ENCODE measurements around the gene USP44.

DNA sequence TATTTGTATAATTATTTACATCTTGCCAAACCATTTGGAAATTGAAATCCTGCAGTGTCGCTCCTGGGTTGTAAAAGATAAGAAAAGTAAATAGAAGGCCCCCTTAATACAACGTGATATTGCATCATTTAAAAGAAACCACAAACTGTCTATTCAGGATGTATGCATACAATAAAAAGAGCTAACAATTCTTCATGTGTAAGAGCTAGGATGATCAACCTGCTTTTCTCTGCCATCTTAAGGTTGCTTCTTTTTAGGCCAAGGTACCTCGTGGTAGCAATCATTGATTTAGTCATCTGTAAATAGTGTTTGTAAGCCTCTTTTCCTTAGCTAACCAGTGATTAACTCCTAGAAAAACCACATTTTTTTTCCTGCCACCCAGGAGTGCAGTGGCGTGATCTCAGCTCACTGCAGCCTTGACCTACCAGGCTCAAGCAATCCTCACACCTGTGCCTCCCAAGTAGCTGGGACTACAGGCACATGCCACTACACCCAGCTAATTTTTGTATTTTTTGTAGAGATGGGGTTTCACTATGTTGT lies 3.3 kb upstream of the USP44 start:
- TF ChIP-seq, protein P1, sequence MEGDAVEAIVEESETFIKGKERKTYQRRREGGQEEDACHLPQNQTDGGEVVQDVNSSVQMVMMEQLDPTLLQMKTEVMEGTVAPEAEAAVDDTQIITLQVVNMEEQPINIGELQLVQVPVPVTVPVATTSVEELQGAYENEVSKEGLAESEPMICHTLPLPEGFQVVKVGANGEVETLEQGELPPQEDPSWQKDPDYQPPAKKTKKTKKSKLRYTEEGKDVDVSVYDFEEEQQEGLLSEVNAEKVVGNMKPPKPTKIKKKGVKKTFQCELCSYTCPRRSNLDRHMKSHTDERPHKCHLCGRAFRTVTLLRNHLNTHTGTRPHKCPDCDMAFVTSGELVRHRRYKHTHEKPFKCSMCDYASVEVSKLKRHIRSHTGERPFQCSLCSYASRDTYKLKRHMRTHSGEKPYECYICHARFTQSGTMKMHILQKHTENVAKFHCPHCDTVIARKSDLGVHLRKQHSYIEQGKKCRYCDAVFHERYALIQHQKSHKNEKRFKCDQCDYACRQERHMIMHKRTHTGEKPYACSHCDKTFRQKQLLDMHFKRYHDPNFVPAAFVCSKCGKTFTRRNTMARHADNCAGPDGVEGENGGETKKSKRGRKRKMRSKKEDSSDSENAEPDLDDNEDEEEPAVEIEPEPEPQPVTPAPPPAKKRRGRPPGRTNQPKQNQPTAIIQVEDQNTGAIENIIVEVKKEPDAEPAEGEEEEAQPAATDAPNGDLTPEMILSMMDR (IDR thresholded peaks at IDR 0.05), result no peak
- TF ChIP-seq POLR2A (IDR thresholded peaks at IDR 0.05), result no peak

Data from adrenal gland (tissue), 5 donors.